HG03565 (cell line): Measurements from ENCODE around the gene WIF1.

Experiments used
- ATAC-seq: cut with Tn5 transposase; IDR thresholded peaks from one replicate; pipeline ENCODE4 v1.9.1; 2021; ENCODE audit warnings: mild to moderate bottlenecking, moderate library complexity; ENCODE audit not compliant: unreplicated experiment

WIF1 gene

GRCh38 chr12:65039301-65039700 is 81.8 kb downstream of the WIF1 start:
- no peak for ATAC-seq

- no peak for ATAC-seq
Measured at GRCh38 chr12:65025136-65025535, 96.0 kb downstream of the WIF1 start.

GRCh38 chr12:65023485-65023884 is 97.6 kb downstream of the WIF1 start:
- ATAC-seq, result no peak

GRCh38 chr12:65022960-65023359 is 98.1 kb downstream of the WIF1 start:
- ATAC-seq, result no peak

- ATAC-seq, result no peak
Measured at GRCh38 chr12:65022421-65022820, 98.7 kb downstream of the WIF1 start.

GRCh38 chr12:65019696-65020234 is 101.3 kb downstream of the WIF1 start:
- no peak for ATAC-seq

- ATAC-seq, result no peak
Measured at GRCh38 chr12:65016881-65017650, 104.0 kb downstream of the WIF1 start.

- ATAC-seq, result no peak
Measured at GRCh38 chr12:65015850-65016249, 105.3 kb downstream of the WIF1 start.

GRCh38 chr12:65014504-65015271 is 106.4 kb downstream of the WIF1 start:
- no peak for ATAC-seq

GRCh38 chr12:65010437-65010836 is 110.7 kb downstream of the WIF1 start:
- no peak for ATAC-seq

- ATAC-seq, result no peak
Measured at GRCh38 chr12:65005716-65006115, 115.4 kb downstream of the WIF1 start.

- ATAC-seq, result no peak
Measured at GRCh38 chr12:65004270-65004669, 116.8 kb downstream of the WIF1 start.
